ENCODE measurements around the gene CYP4A22. TPM values are rescaled to one million over a fixed set of nuclear protein-coding genes. Genes with fewer than 3 reads are reported as not detected.
"Not testable (repeated sequence)": the region's sequence is repeated elsewhere in the genome, so short reads cannot be mapped to it uniquely, and the experiment has no call there.

Gene CYP4A22
- total and polyA plus RNA-seq, 2 of the 4 experiments (the other 2 are of a cell fraction): not detected

GRCh38 chr1:47149162-47149561 is 11.9 kb downstream of the CYP4A22 start:
- H3K79me1 ChIP-seq (ENCODE audit: low read depth in 1 of 2, low read length in 2 of 2); H2AK9ac ChIP-seq (replicated peaks; ENCODE audit: low read depth, low read length, poor library complexity); CTCF ChIA-PET; H4K5ac ChIP-seq (ENCODE audit: low read depth, low read length); H4K8ac ChIP-seq (ENCODE audit: low read depth in 2 of 2, low read length in 2 of 2); H4K20me1 ChIP-seq (ENCODE audit: insufficient read depth, low read length); H3K36me3 ChIP-seq (ENCODE audit: control insufficient read depth, insufficient read depth, low read length); H2BK120ac ChIP-seq (ENCODE audit: low read depth, low read length); DNase-seq; dilution Hi-C loops (cut with HindIII; ENCODE audit: low sequenced_read_pairs, unreplicated experiment); H2BK20ac ChIP-seq (ENCODE audit: low read depth, low read length); H3K4ac ChIP-seq (ENCODE audit: low read depth, low read length); H3K9ac ChIP-seq (ENCODE audit: low read depth, low read length); ATAC-seq (ENCODE audit: low read depth); H3K9me3 ChIP-seq (ENCODE audit: control insufficient read depth, insufficient read depth, low read length); H3K4me3 ChIP-seq (ENCODE audit: insufficient read depth, low read depth, low read length); H2AFZ ChIP-seq (replicated peaks; ENCODE audit: low read length, poor library complexity); H4K91ac ChIP-seq (ENCODE audit: insufficient read depth, low read depth, low read length); H3K14ac ChIP-seq (replicated peaks; ENCODE audit: low read depth, low read length); H3K18ac ChIP-seq (ENCODE audit: low read depth, low read length); H3K27ac ChIP-seq (ENCODE audit: insufficient read depth, low read length); H2AK5ac ChIP-seq (ENCODE audit: low read depth, low read length); H3K23ac ChIP-seq (ENCODE audit: low read depth, low read length); POLR2A ChIA-PET (ENCODE audit: unreplicated experiment); H3K27me3 ChIP-seq (ENCODE audit: control insufficient read depth, insufficient read depth, low read length); H2BK5ac ChIP-seq (ENCODE audit: low read depth, low read length, poor library complexity, severe bottlenecking); H2BK15ac ChIP-seq (ENCODE audit: low read depth, low read length); BruUV-seq (replicated peaks); H3K4me2 ChIP-seq (ENCODE audit: low read depth, low read length); in situ Hi-C loops (cut with MboI; ENCODE audit: low sequenced_read_pairs); H3K56ac ChIP-seq (ENCODE audit: extremely low read depth, insufficient read depth, low read length); intact Hi-C loops (cut with micrococcal nuclease); H3K4me1 ChIP-seq (ENCODE audit: control insufficient read depth, insufficient read depth, low read length); H3K9me1 ChIP-seq (ENCODE audit: insufficient read depth, low read length): not testable (repeated sequence)
- 0% methylated on average over 2 of the region's 9 CpGs; no CpG with 5 or more reads in 1 of the 2 experiments for WGBS, 2 experiments (ENCODE audit: extremely low coverage in 2 of 2, insufficient read length in 1 of 2)

GRCh38 chr1:47156457-47156856 is 19.2 kb downstream of the CYP4A22 start:
- H3K9me1 ChIP-seq (ENCODE audit: insufficient read depth, low read length); H3K56ac ChIP-seq (ENCODE audit: extremely low read depth, insufficient read depth, low read length); H2BK120ac ChIP-seq (ENCODE audit: low read depth, low read length); H3K4me3 ChIP-seq (ENCODE audit: insufficient read depth, low read depth, low read length); CTCF ChIA-PET; in situ Hi-C loops (cut with MboI; ENCODE audit: low sequenced_read_pairs); H4K20me1 ChIP-seq (ENCODE audit: insufficient read depth, low read length); H3K27me3 ChIP-seq (ENCODE audit: control insufficient read depth, insufficient read depth, low read length); H4K91ac ChIP-seq (ENCODE audit: insufficient read depth, low read depth, low read length); H3K9me3 ChIP-seq (ENCODE audit: control insufficient read depth, insufficient read depth, low read length); H3K23ac ChIP-seq (ENCODE audit: low read depth, low read length); H3K18ac ChIP-seq (ENCODE audit: low read depth, low read length); H4K8ac ChIP-seq (ENCODE audit: low read depth in 2 of 2, low read length in 2 of 2); ATAC-seq (ENCODE audit: low read depth); H3K9ac ChIP-seq (ENCODE audit: low read depth, low read length); intact Hi-C loops (cut with micrococcal nuclease); H2BK15ac ChIP-seq (ENCODE audit: low read depth, low read length); H3K4ac ChIP-seq (ENCODE audit: low read depth, low read length); H2AK5ac ChIP-seq (ENCODE audit: low read depth, low read length); DNase-seq; H3K27ac ChIP-seq (ENCODE audit: insufficient read depth, low read length); H3K79me1 ChIP-seq (ENCODE audit: low read depth in 1 of 2, low read length in 2 of 2); H3K14ac ChIP-seq (replicated peaks; ENCODE audit: low read depth, low read length); H2AFZ ChIP-seq (replicated peaks; ENCODE audit: low read length, poor library complexity); H3K4me2 ChIP-seq (ENCODE audit: low read depth, low read length); dilution Hi-C loops (cut with HindIII; ENCODE audit: low sequenced_read_pairs, unreplicated experiment); POLR2A ChIA-PET (ENCODE audit: unreplicated experiment); BruUV-seq (replicated peaks); H2BK20ac ChIP-seq (ENCODE audit: low read depth, low read length); H3K4me1 ChIP-seq (ENCODE audit: control insufficient read depth, insufficient read depth, low read length); H3K36me3 ChIP-seq (ENCODE audit: control insufficient read depth, insufficient read depth, low read length); H4K5ac ChIP-seq (ENCODE audit: low read depth, low read length); H2BK5ac ChIP-seq (ENCODE audit: low read depth, low read length, poor library complexity, severe bottlenecking); H2AK9ac ChIP-seq (replicated peaks; ENCODE audit: low read depth, low read length, poor library complexity): not testable (repeated sequence)
